HG03025 (cell line): ENCODE results near the gene TLE7.

Source experiments
- ATAC-seq: cut with Tn5 transposase; IDR thresholded peaks from one replicate; pipeline ENCODE4 v1.9.1; 2021; ENCODE audit warnings: mild to moderate bottlenecking, moderate library complexity; ENCODE audit not compliant: unreplicated experiment, low FRiP score

TLE7 gene

GRCh38 chr16:71380831-71381230 lies 61.0 kb downstream of the TLE7 start:
- no peak for ATAC-seq
